WTC11 (cell line): ENCODE results near the gene HPSE2. TPM values are rescaled to one million over a fixed set of nuclear protein-coding genes. Genes with fewer than 3 reads are reported as not detected.
A peak's percentile ranks its signal among the peaks of the same experiment; 100 is the strongest.

Experiments
- ATAC-seq: fragments of 200-7000 bp; cut with Tn5 transposase; 2 replicates; pipeline ENCODE4 v1.10.0; 2021; ENCODE audit warnings: mild to moderate bottlenecking, moderate library complexity
- CTCF ChIA-PET: fragments of 300-600 bp; sonication (Branson Sonifier 250); formaldehyde crosslinking; loops from one replicate; lab custom pipeline; 2021; ENCODE audit warnings: antibody characterized with exemption; lab: Charles Lee
- POLR2A ChIA-PET: fragments of 350-600 bp; sonication (Branson Sonifier 250); formaldehyde crosslinking; loops from one replicate; lab custom pipeline; 2021; ENCODE audit warnings: antibody characterized with exemption; lab: Charles Lee
- DNase-seq: peaks from one replicate; pipeline ENCODE4 v3.0.0; 2021; ENCODE audit warnings: low spot score
- H3K27ac Mint-ChIP-seq: 2 replicates; pipeline ENCODE4 v1.8.0; 2021; ENCODE audit warnings: mixed read lengths
- H3K27me3 Mint-ChIP-seq: 2 replicates; pipeline ENCODE4 v1.8.0; 2021; ENCODE audit warnings: low read depth, mild to moderate bottlenecking, moderate library complexity, mixed read lengths
- H3K36me3 Mint-ChIP-seq: 2 replicates; pipeline ENCODE4 v1.8.0; 2021; ENCODE audit warnings: mixed read lengths
- H3K4me1 Mint-ChIP-seq: 2 replicates; pipeline ENCODE4 v1.8.0; 2022; ENCODE audit warnings: mixed read lengths
- H3K4me3 Mint-ChIP-seq: 2 replicates; pipeline ENCODE4 v1.8.0; 2021; ENCODE audit warnings: mild to moderate bottlenecking, moderate library complexity, mixed read lengths
- H3K9me3 Mint-ChIP-seq: 2 replicates; pipeline ENCODE4 v1.8.0; 2021; ENCODE audit warnings: mixed read lengths
- ATF2 ChIP-seq: sonication (generic); formaldehyde crosslinking; IDR thresholded peaks from 2 replicates; pipeline ENCODE4 v1.8.1; 2022; ENCODE audit warnings: low read depth, missing genetic modification reagents, borderline replicate concordance
- CBFB ChIP-seq: sonication (generic); formaldehyde crosslinking; IDR thresholded peaks from 2 replicates; pipeline ENCODE4 v1.8.1; 2022; ENCODE audit warnings: mild to moderate bottlenecking, low read depth, missing genetic modification reagents
- CREB1 ChIP-seq: sonication (generic); formaldehyde crosslinking; IDR thresholded peaks from 2 replicates; pipeline ENCODE4 v1.8.0; 2023; ENCODE audit warnings: mild to moderate bottlenecking, missing genetic modification reagents
- FOXK1 ChIP-seq: sonication (generic); formaldehyde crosslinking; IDR thresholded peaks from 2 replicates; pipeline ENCODE4 v1.8.0; 2022; ENCODE audit warnings: mild to moderate bottlenecking, moderate library complexity, missing genetic modification reagents
- FOXP4 ChIP-seq: sonication (generic); formaldehyde crosslinking; IDR thresholded peaks from 2 replicates; pipeline ENCODE4 v1.8.0; 2022; ENCODE audit warnings: mild to moderate bottlenecking, missing genetic modification reagents
- GRHL2 ChIP-seq: fragments of 250-450 bp; sonication (Bioruptor Pico); IDR thresholded peaks from 2 replicates; pipeline ENCODE4 v1.8.0; 2022; ENCODE audit warnings: mild to moderate bottlenecking, moderate library complexity; ENCODE audit not compliant: insufficient replicate concordance, severe bottlenecking
- HMGA2 ChIP-seq: fragments of 250-450 bp; sonication (Bioruptor Pico); IDR thresholded peaks from 2 replicates; pipeline ENCODE4 v1.4.0; 2021; ENCODE audit warnings: mild to moderate bottlenecking, moderate library complexity
- IRF1 ChIP-seq: sonication (generic); formaldehyde crosslinking; IDR thresholded peaks from 2 replicates; pipeline ENCODE4 v1.8.0; 2023; ENCODE audit warnings: missing genetic modification reagents
- PRRX2 ChIP-seq: fragments of 250-450 bp; sonication (Bioruptor Pico); IDR thresholded peaks from 2 replicates; pipeline ENCODE4 v1.8.0; 2021; ENCODE audit warnings: mild to moderate bottlenecking
- SOX15 ChIP-seq: fragments of 250-450 bp; sonication (Bioruptor Pico); IDR thresholded peaks from 2 replicates; pipeline ENCODE4 v1.9.0; 2021; ENCODE audit warnings: mild to moderate bottlenecking
- USF2 ChIP-seq: sonication (generic); formaldehyde crosslinking; IDR thresholded peaks from 2 replicates; pipeline ENCODE4 v1.8.1; 2023; ENCODE audit warnings: mild to moderate bottlenecking, missing genetic modification reagents, moderate library complexity
- ZNF219 ChIP-seq: sonication (generic); formaldehyde crosslinking; IDR thresholded peaks from 2 replicates; pipeline ENCODE4 v1.8.0; 2023; ENCODE audit warnings: missing genetic modification reagents, mild to moderate bottlenecking, borderline replicate concordance
- ZNF396 ChIP-seq: fragments of 250-450 bp; sonication (Bioruptor Pico); IDR thresholded peaks from 2 replicates; pipeline ENCODE4 v1.8.0; 2021; ENCODE audit warnings: mild to moderate bottlenecking, moderate library complexity, borderline replicate concordance
- ZNF416 ChIP-seq: fragments of 250-450 bp; sonication (Bioruptor Pico); IDR thresholded peaks from 2 replicates; pipeline ENCODE4 v1.9.0; 2021; ENCODE audit warnings: mild to moderate bottlenecking, inconsistent platforms
- total RNA-seq: library from RNA; stranded (reverse); gene quantifications from 3 replicates; pipeline ENCODE4 v1.2.3, GENCODE V29; 2021
- TF ChIP-seq, protein P1 (sequence below): fragments of 250-450 bp; sonication (Bioruptor Pico); conservative IDR thresholded peaks from 2 replicates; pipeline ENCODE4 v1.9.0; 2021; ENCODE audit warnings: mild to moderate bottlenecking
- TF ChIP-seq, protein P2 (sequence below): sonication (generic); formaldehyde crosslinking; IDR thresholded peaks from 2 replicates; pipeline ENCODE4 v1.8.0; 2022; ENCODE audit warnings: mild to moderate bottlenecking, missing genetic modification reagents
- TF ChIP-seq, protein P3 (sequence below): sonication (generic); formaldehyde crosslinking; IDR thresholded peaks from 2 replicates; pipeline ENCODE4 v1.8.1; 2023; ENCODE audit warnings: mild to moderate bottlenecking, missing genetic modification reagents, borderline replicate concordance
- TF ChIP-seq, protein P4 (sequence below): sonication (generic); formaldehyde crosslinking; IDR thresholded peaks from 2 replicates; pipeline ENCODE4 v1.8.1; 2022; ENCODE audit warnings: missing genetic modification reagents, borderline replicate concordance

Gene HPSE2
- total RNA-seq, 1 experiment from 2014 or later: 0.66 TPM

DNA sequence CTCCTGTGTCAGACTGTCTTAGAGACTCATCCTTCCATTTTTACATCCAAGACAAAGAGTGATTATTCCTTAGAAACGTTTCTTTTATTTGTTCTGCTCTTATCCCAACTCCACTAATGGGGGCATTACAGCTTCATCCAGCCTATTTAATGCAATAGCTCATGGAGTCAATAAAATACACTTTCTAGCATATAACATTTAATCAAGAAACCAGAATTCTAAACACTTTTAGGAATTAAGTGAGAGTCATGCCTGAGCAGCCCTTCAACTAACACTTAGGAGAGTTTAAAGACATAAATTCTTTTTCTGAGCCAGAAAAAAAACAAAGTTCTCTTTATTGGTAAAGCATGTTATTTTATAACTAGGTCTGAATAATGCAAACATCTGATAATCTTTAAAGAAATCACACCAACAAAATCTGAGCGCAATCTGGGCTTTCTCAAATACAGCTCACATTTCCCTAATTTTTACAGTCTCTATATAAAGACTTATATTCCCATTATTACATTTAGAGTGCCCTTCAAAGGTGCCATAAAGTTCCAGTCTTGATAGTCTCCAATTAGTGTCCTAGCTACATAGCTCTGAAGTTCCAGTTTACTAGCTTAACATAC, 427.3 kb downstream of the HPSE2 start:
- no peak for ATAC-seq
- no peaks in the 10 kb centered on the region for H3K27me3 Mint-ChIP-seq
- CTCF ChIA-PET: interaction anchor here (1.0 kb wide), 1 partner anchor 131 kb away, joined by 3 read pairs; no protein-coding TSS in a partner anchor
- TF ChIP-seq CREB1 (CRISPR knock-in tag) (no peak), USF2 (no peak), SOX15 (CRISPR knock-in tag) (no peak), ZNF396 (CRISPR knock-in tag) (no peak), FOXK1 (no peak), CBFB (no peak), HMGA2 (CRISPR knock-in tag) (no peak), ZNF219 (CRISPR knock-in tag) (no peak)
- TF ChIP-seq, protein P1, sequence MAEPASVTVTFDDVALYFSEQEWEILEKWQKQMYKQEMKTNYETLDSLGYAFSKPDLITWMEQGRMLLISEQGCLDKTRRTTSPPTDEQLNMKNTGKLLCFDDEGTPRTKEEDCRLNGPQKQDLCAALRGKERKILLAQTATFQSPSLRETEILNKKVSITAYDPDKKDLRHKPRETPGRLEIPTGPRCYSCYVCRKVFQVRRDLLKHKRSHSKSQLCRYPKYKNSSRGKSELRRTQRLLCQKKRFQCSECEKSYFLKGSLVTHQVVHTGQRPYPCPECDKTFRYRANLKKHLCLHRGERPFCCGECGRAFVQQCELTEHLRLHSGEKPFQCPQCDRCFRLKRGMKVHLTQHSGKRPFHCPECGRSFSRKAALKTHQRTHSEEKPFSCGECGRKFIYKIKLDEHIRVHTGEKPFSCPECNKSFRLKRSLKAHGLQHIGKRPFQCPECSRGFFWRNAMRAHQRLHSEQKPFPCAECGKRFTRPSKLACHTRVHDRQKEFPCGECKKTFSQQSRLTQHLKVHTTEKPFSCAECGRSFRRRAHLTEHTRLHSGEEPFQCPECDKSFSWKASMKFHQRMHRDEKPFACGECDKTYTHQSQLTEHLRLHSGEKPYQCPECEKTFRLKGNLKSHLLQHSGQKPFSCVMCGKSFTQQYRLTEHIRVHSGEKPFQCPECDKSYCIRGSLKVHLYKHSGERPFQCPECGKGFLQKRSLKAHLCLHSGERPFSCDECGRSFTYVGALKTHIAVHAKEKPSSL (CRISPR knock-in tag): no peak
- TF ChIP-seq, protein P2, sequence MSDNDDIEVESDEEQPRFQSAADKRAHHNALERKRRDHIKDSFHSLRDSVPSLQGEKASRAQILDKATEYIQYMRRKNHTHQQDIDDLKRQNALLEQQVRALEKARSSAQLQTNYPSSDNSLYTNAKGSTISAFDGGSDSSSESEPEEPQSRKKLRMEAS (CRISPR knock-in tag): no peak
- TF ChIP-seq, protein P3, sequence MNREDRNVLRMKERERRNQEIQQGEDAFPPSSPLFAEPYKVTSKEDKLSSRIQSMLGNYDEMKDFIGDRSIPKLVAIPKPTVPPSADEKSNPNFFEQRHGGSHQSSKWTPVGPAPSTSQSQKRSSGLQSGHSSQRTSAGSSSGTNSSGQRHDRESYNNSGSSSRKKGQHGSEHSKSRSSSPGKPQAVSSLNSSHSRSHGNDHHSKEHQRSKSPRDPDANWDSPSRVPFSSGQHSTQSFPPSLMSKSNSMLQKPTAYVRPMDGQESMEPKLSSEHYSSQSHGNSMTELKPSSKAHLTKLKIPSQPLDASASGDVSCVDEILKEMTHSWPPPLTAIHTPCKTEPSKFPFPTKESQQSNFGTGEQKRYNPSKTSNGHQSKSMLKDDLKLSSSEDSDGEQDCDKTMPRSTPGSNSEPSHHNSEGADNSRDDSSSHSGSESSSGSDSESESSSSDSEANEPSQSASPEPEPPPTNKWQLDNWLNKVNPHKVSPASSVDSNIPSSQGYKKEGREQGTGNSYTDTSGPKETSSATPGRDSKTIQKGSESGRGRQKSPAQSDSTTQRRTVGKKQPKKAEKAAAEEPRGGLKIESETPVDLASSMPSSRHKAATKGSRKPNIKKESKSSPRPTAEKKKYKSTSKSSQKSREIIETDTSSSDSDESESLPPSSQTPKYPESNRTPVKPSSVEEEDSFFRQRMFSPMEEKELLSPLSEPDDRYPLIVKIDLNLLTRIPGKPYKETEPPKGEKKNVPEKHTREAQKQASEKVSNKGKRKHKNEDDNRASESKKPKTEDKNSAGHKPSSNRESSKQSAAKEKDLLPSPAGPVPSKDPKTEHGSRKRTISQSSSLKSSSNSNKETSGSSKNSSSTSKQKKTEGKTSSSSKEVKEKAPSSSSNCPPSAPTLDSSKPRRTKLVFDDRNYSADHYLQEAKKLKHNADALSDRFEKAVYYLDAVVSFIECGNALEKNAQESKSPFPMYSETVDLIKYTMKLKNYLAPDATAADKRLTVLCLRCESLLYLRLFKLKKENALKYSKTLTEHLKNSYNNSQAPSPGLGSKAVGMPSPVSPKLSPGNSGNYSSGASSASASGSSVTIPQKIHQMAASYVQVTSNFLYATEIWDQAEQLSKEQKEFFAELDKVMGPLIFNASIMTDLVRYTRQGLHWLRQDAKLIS (CRISPR knock-in tag): no peak
- TF ChIP-seq, all 79 proteins: peak for 0
- Mint-ChIP-seq H3K27ac (no peak overlapping the region), H3K4me3 (no peak overlapping the region), H3K4me1 (no peaks in the 10 kb centered on the region), H3K9me3 (no peaks in the 10 kb centered on the region), H3K36me3 (no peaks in the 10 kb centered on the region)
- no peak for DNase-seq
- POLR2A ChIA-PET: no interaction called here

DNA sequence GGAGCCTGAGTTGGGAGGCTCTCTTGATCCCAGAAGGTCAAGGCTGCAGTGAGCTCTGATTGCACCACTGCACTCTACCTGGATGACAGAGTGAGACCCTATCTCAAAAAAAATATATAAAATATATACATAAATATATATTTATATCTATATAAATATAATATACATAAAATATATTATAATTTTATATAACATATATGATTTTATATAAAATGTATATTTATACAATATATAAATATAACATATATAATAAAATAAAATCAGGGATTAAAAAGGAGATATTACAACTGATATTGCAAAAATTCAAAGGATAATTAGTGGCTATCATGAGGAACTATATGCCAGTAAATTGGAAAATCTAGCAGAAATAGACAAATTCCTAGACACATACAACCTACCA, 435.4 kb downstream of the HPSE2 start:
- no peak for ATAC-seq
- Mint-ChIP-seq H3K27me3 (no peaks in the 10 kb centered on the region), H3K36me3 (no peaks in the 10 kb centered on the region), H3K27ac (no peak overlapping the region), H3K4me3 (no peak overlapping the region), H3K4me1 (no peaks in the 10 kb centered on the region), H3K9me3 (peaks cover 32% of the 10 kb centered on the region)
- DNase-seq: no peak
- ChIA-PET POLR2A (no interaction called here), CTCF (no interaction called here)
- TF ChIP-seq ZNF416 (CRISPR knock-in tag) (no peak), HMGA2 (CRISPR knock-in tag) (peak; percentile 91; the same call in 1 of the 2 replicates)

DNA sequence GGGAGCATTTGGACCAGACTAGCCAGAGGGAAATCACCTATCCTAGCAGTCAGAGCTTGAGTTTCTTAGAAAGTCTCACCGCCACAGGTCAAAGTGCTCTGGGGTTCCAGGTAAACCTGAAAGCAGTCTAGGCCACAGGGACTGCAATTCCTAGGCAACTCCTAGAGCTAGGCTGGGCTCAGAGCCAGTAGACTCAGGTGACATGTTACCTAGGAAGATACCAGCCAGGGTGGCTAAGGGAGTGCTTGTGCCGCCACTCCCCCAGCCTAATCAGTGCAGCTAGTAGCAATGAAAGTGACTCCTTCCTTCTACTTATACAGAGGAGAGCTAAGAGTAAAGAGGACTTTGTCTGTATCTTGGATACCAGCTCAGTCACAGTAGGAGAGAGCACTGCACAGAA, 440.2 kb downstream of the HPSE2 start:
- DNase-seq (no peak), ATAC-seq (no peak)
- ChIA-PET CTCF (interaction anchor here (1.3 kb wide), 1 partner anchor 451 kb away, joined by 3 read pairs; no protein-coding TSS in a partner anchor), POLR2A (no interaction called here)
- Mint-ChIP-seq H3K4me3 (no peak overlapping the region), H3K36me3 (no peaks in the 10 kb centered on the region), H3K4me1 (no peaks in the 10 kb centered on the region), H3K27ac (no peak overlapping the region), H3K9me3 (peaks cover 16% of the 10 kb centered on the region), H3K27me3 (no peaks in the 10 kb centered on the region)
- TF ChIP-seq, protein P4, sequence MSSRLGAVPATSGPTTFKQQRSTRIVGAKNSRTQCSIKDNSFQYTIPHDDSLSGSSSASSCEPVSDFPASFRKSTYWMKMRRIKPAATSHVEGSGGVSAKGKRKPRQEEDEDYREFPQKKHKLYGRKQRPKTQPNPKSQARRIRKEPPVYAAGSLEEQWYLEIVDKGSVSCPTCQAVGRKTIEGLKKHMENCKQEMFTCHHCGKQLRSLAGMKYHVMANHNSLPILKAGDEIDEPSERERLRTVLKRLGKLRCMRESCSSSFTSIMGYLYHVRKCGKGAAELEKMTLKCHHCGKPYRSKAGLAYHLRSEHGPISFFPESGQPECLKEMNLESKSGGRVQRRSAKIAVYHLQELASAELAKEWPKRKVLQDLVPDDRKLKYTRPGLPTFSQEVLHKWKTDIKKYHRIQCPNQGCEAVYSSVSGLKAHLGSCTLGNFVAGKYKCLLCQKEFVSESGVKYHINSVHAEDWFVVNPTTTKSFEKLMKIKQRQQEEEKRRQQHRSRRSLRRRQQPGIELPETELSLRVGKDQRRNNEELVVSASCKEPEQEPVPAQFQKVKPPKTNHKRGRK (CRISPR knock-in tag): no peak
- TF ChIP-seq PRRX2 (CRISPR knock-in tag) (no peak), ZNF416 (CRISPR knock-in tag) (no peak), ATF2 (CRISPR knock-in tag) (no peak), IRF1 (CRISPR knock-in tag) (no peak), FOXP4 (CRISPR knock-in tag) (no peak), GRHL2 (no peak)
